Testis (tissue), 3 donors: Measurements from ENCODE around the gene PSMB7. TPM values are rescaled to one million over a fixed set of nuclear protein-coding genes. Genes with fewer than 3 reads are reported as not detected.

Experiments
- DNase-seq: peaks from one replicate; pipeline ENCODE4 v3.0.0-alpha.2; 2019
- H3K27ac ChIP-seq, 2 donors: fragments of 200-600 bp; sonication (generic); one replicate each; pipeline ENCODE4 v1.5.1; 2019
- H3K27me3 ChIP-seq: fragments of 200-600 bp; sonication (generic); one replicate; pipeline ENCODE4 v1.5.1; 2019
- H3K36me3 ChIP-seq: fragments of 200-600 bp; sonication (generic); one replicate; pipeline ENCODE4 v1.5.1; 2017; ENCODE audit warnings: low read depth; ENCODE audit errors: missing control alignments
- H3K4me1 ChIP-seq: fragments of 200-600 bp; sonication (generic); one replicate; pipeline ENCODE4 v1.5.1; 2019
- H3K4me3 ChIP-seq, 2 donors: fragments of 200-600 bp; sonication (generic); one replicate each; pipeline ENCODE4 v1.5.1; 2017 to 2019
- H3K9me3 ChIP-seq: fragments of 200-600 bp; sonication (generic); one replicate; pipeline ENCODE4 v1.5.1; 2017
- POLR2A ChIP-seq: fragments of 450-650 bp; IDR thresholded peaks from one replicate; pipeline ENCODE4 v1.6.1; 2017; ENCODE audit warnings: antibody characterized with exemption, mild to moderate bottlenecking, moderate library complexity
- WGBS, 2 donors: methylation state at CpG; one replicate each; pipeline ENCODE4 v1.1.5; 2018; 5-methylcytosine and 5-hydroxymethylcytosine counted together
- intact Hi-C: fragments of 100-400 bp; cut with DNase I; formaldehyde crosslinking; loops from one replicate; pipeline ENCODE4 v1.15.1; 2023; ENCODE audit warnings: low total_unique reads
- polyA plus RNA-seq: library from polyadenylated mRNA; stranded (reverse); fragments of 350-450 nt; fragmentation: Illumina TruSeq; extraction: RNeasy Lipid Tissue Mini Kit (QIAGEN cat#74804); gene quantifications from one replicate; pipeline ENCODE4 v1.2.3, GENCODE V29; 2014; ENCODE audit warnings: low read depth, low replicate concordance; ENCODE audit not compliant: insufficient read depth
- total RNA-seq, 2 donors: library from RNA; depleted of rRNA; stranded (reverse); fragments of >200 nt; gene quantifications; one replicate each; pipeline ENCODE4 v1.2.3, GENCODE V29; 2016
- TF ChIP-seq, protein P1 (sequence below), 3 experiments: fragments of 450-650 bp in 2 of 3; fragments of 200-600 bp in 1 of 3; sonication (generic) in 1 of 3; IDR thresholded peaks; one replicate each; pipeline ENCODE4 v1.5.1; 2016 to 2019; ENCODE audit warnings: antibody characterized with exemption in 3 of 3, mild to moderate bottlenecking in 2 of 3, moderate library complexity in 1 of 3

The PSMB7 gene
- total and polyA plus RNA-seq, 3 donors from 2014 or later: 156 to 310 (median 188) TPM

DNA sequence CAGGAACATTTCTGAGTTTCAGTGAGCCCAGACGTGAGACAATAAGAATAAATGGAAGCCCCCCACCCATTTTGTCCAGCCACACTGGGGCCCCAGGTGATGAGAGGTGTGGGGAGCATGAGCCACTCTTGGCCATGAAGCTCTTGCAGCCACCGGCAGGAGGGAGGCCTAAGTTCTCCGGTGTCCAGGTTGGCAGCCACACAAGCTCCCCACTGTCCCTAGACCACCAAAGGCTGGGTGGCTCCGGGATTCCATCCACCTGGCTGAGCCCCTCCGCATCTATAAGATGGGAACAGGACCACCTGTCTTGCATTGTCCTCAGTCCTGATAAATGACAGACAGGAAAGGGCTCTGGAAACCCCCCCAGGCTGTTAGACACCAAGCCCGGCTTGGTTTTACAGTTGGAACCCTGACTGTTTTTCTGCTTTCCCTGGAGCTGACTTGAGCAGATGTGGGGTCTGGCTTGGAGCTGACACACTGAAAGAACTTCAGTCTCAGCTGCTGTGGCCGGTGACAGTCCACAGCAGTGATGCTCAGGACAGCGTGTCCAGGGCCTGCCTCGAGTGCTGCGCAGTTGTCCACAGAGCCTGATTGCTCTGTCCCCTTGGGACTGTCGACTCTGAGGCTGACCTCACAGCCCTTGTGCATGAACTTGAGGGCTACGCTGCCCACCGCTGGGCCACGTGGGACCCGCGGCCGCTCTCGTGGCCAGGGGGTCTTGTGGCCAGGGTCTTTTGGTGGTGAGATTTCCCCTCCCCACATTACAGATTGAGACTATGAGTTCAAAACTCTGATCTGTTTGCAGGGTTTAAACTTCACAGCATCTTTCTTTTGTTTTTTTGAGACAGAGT is 74.8 kb downstream of the PSMB7 start:
- no peaks in the 10 kb centered on the region for H3K27me3 ChIP-seq
- no peak for DNase-seq
- H3K27ac ChIP-seq: no peak overlapping the region
- intact Hi-C loops: no loop called here
- H3K4me1 ChIP-seq: no peaks in the 10 kb centered on the region
- H3K9me3 ChIP-seq: no peaks in the 10 kb centered on the region
- no peak overlapping the region for H3K4me3 ChIP-seq
- 82 to 85% methylated on average over 7 to 18 of the region's 18 CpGs for WGBS, 2 donors
- TF ChIP-seq POLR2A: no peak
- no peaks in the 10 kb centered on the region for H3K36me3 ChIP-seq

- no peak for DNase-seq
- Histone ChIP-seq H3K27me3 (no peaks in the 10 kb centered on the region), H3K9me3 (no peaks in the 10 kb centered on the region), H3K36me3 (no peaks in the 10 kb centered on the region), H3K27ac (no peak overlapping the region), H3K4me3 (no peak overlapping the region), H3K4me1 (no peaks in the 10 kb centered on the region)
- WGBS, 2 donors: 82 to 90% methylated on average over 2 to 13 of the region's 13 CpGs
- intact Hi-C loops: no loop called here
- TF ChIP-seq, protein P1, sequence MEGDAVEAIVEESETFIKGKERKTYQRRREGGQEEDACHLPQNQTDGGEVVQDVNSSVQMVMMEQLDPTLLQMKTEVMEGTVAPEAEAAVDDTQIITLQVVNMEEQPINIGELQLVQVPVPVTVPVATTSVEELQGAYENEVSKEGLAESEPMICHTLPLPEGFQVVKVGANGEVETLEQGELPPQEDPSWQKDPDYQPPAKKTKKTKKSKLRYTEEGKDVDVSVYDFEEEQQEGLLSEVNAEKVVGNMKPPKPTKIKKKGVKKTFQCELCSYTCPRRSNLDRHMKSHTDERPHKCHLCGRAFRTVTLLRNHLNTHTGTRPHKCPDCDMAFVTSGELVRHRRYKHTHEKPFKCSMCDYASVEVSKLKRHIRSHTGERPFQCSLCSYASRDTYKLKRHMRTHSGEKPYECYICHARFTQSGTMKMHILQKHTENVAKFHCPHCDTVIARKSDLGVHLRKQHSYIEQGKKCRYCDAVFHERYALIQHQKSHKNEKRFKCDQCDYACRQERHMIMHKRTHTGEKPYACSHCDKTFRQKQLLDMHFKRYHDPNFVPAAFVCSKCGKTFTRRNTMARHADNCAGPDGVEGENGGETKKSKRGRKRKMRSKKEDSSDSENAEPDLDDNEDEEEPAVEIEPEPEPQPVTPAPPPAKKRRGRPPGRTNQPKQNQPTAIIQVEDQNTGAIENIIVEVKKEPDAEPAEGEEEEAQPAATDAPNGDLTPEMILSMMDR (IDR thresholded peaks at IDR 0.05): no peak
- no peak for TF ChIP-seq POLR2A
Observed at GRCh38 chr9:124339603-124340146, 75.6 kb downstream of the PSMB7 start.

- TF ChIP-seq, protein P1 (IDR thresholded peaks at IDR 0.05): no peak
- TF ChIP-seq POLR2A: no peak
- Histone ChIP-seq H3K27ac (no peak overlapping the region), H3K36me3 (no peaks in the 10 kb centered on the region), H3K27me3 (no peaks in the 10 kb centered on the region), H3K4me3 (no peak overlapping the region), H3K4me1 (no peaks in the 10 kb centered on the region), H3K9me3 (no peaks in the 10 kb centered on the region)
- no peak for DNase-seq
- WGBS, 2 donors: 96 to 99% methylated on average over 5 of the region's 5 CpGs
- intact Hi-C loops: no loop called here
Observed at GRCh38 chr9:124337562-124337961, 77.7 kb downstream of the PSMB7 start.

GRCh38 chr9:124335320-124335707 is 79.9 kb downstream of the PSMB7 start:
- WGBS, 2 donors: 88 to 93% methylated on average over 8 to 14 of the region's 14 CpGs
- DNase-seq: no peak
- no peak overlapping the region for H3K27ac ChIP-seq
- TF ChIP-seq, protein P1 (IDR thresholded peaks at IDR 0.05): no peak
- TF ChIP-seq POLR2A: no peak
- intact Hi-C loops: no loop called here
- no peaks in the 10 kb centered on the region for H3K4me1 ChIP-seq
- no peak overlapping the region for H3K4me3 ChIP-seq
- no peaks in the 10 kb centered on the region for H3K36me3 ChIP-seq
- H3K9me3 ChIP-seq: no peaks in the 10 kb centered on the region
- no peaks in the 10 kb centered on the region for H3K27me3 ChIP-seq

DNA sequence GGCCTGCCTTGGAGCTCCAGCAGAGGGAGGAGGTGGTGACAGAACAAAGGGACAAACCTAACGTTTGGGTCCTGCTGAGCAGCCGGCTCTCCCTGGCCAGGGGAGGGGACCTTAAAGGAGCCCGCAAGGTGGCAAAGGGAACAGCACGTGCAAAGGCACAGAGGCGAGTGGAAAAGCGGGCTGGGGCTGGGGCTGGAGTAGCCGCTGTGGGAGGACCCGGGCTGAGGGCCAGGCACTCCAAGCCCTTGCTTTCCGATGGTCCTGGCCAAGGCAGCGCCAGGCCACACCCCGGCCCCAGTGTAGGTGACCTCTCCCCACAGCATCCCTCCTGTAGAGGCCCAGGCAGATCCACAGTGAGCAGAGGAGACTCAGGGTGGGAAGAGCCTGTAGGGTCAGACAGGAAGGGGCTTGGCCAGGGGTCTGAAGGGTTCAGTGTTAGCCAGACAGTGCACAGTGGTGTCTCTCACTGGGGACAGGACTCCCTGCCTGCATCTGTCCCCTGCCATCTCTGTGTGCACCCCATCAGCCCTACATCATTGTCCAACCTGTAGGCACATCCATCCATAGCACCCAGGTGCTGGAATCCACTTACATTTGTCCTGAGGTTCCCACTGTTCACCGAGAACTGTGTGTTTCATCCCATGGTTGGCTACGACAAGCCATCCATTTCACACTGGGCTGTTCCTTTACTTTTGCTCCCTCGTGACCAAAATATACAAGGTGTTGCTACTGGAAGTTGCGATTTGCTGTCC is 80.5 kb downstream of the PSMB7 start:
- Histone ChIP-seq H3K36me3 (no peaks in the 10 kb centered on the region), H3K4me1 (no peaks in the 10 kb centered on the region), H3K27ac (no peak overlapping the region), H3K27me3 (no peaks in the 10 kb centered on the region), H3K4me3 (no peak overlapping the region), H3K9me3 (no peaks in the 10 kb centered on the region)
- TF ChIP-seq, protein P1 (IDR thresholded peaks at IDR 0.05): no peak
- no peak for TF ChIP-seq POLR2A
- no peak for DNase-seq
- intact Hi-C loops: no loop called here
- 87 to 91% methylated on average over 14 to 15 of the region's 15 CpGs for WGBS, 2 donors
